Measurements from ENCODE around the gene EBF3. TPM values are rescaled to one million over a fixed set of nuclear protein-coding genes. Genes with fewer than 3 reads are reported as not detected.

Gene EBF3
- total RNA-seq, 1 donor from 2014 or later: 0.26 TPM

- Histone ChIP-seq H3K36me3 (ENCODE audit: control insufficient read depth, insufficient read depth, low read length) (no peaks in the 10 kb centered on the region), H3K4me3 (ENCODE audit: low read depth, low read length) (no peak overlapping the region), H3K27me3 (ENCODE audit: control insufficient read depth, insufficient read depth, low read length) (no peaks in the 10 kb centered on the region)
- no peak for TF ChIP-seq CTCF (IDR thresholded peaks at IDR 0.05; ENCODE audit: insufficient read depth, low read length, severe bottlenecking)
- no peak for DNase-seq (ENCODE audit: low read depth)
- FAIRE-seq: no peak
Measured at GRCh38 chr10:129940617-129941198, 23.4 kb downstream of the EBF3 start.

GRCh38 chr10:129939416-129940275 is 24.4 kb downstream of the EBF3 start:
- no peak for TF ChIP-seq CTCF (IDR thresholded peaks at IDR 0.05; ENCODE audit: insufficient read depth, low read length, severe bottlenecking)
- H3K36me3 ChIP-seq (ENCODE audit: control insufficient read depth, insufficient read depth, low read length): no peaks in the 10 kb centered on the region
- no peak for FAIRE-seq
- no peak overlapping the region for H3K4me3 ChIP-seq (ENCODE audit: low read depth, low read length)
- no peaks in the 10 kb centered on the region for H3K27me3 ChIP-seq (ENCODE audit: control insufficient read depth, insufficient read depth, low read length)
- no peak for DNase-seq (ENCODE audit: low read depth)

GRCh38 chr10:129938460-129938859 is 25.6 kb downstream of the EBF3 start:
- no peaks in the 10 kb centered on the region for H3K27me3 ChIP-seq (ENCODE audit: control insufficient read depth, insufficient read depth, low read length)

GRCh38 chr10:129937351-129937751 is 26.7 kb downstream of the EBF3 start:
- Histone ChIP-seq H3K4me3 (ENCODE audit: low read depth, low read length) (no peak overlapping the region), H3K36me3 (ENCODE audit: control insufficient read depth, insufficient read depth, low read length) (no peaks in the 10 kb centered on the region), H3K27me3 (ENCODE audit: control insufficient read depth, insufficient read depth, low read length) (no peaks in the 10 kb centered on the region)
- FAIRE-seq (no peak), DNase-seq (ENCODE audit: low read depth) (no peak)
- no peak for TF ChIP-seq CTCF (IDR thresholded peaks at IDR 0.05; ENCODE audit: insufficient read depth, low read length, severe bottlenecking)

More at GRCh38 chr10:129938460-129938859, 25.6 kb downstream of the EBF3 start:
- no peak for TF ChIP-seq CTCF (IDR thresholded peaks at IDR 0.05; ENCODE audit: insufficient read depth, low read length, severe bottlenecking)
- FAIRE-seq (no peak), DNase-seq (ENCODE audit: low read depth) (no peak)
- H3K4me3 ChIP-seq (ENCODE audit: low read depth, low read length): no peak overlapping the region
- no peaks in the 10 kb centered on the region for H3K36me3 ChIP-seq (ENCODE audit: control insufficient read depth, insufficient read depth, low read length)

GRCh38 chr10:129936923-129937300 is 27.2 kb downstream of the EBF3 start:
- H3K27me3 ChIP-seq (ENCODE audit: control insufficient read depth, insufficient read depth, low read length): no peaks in the 10 kb centered on the region
- no peak for TF ChIP-seq CTCF (IDR thresholded peaks at IDR 0.05; ENCODE audit: insufficient read depth, low read length, severe bottlenecking)
- H3K4me3 ChIP-seq (ENCODE audit: low read depth, low read length): no peak overlapping the region
- H3K36me3 ChIP-seq (ENCODE audit: control insufficient read depth, insufficient read depth, low read length): no peaks in the 10 kb centered on the region
- DNase-seq (ENCODE audit: low read depth) (no peak), FAIRE-seq (no peak)

Data from bronchial epithelial cell (primary cell).